Measurements from ENCODE around the gene TXN2. TPM values are rescaled to one million over a fixed set of nuclear protein-coding genes. Genes with fewer than 3 reads are reported as not detected.
A peak's percentile ranks its signal among the peaks of the same experiment; 100 is the strongest.

TXN2 gene
- total and polyA plus RNA-seq, 3 experiments from 2014 or later, result 122 to 127 (median 126) TPM

DNA sequence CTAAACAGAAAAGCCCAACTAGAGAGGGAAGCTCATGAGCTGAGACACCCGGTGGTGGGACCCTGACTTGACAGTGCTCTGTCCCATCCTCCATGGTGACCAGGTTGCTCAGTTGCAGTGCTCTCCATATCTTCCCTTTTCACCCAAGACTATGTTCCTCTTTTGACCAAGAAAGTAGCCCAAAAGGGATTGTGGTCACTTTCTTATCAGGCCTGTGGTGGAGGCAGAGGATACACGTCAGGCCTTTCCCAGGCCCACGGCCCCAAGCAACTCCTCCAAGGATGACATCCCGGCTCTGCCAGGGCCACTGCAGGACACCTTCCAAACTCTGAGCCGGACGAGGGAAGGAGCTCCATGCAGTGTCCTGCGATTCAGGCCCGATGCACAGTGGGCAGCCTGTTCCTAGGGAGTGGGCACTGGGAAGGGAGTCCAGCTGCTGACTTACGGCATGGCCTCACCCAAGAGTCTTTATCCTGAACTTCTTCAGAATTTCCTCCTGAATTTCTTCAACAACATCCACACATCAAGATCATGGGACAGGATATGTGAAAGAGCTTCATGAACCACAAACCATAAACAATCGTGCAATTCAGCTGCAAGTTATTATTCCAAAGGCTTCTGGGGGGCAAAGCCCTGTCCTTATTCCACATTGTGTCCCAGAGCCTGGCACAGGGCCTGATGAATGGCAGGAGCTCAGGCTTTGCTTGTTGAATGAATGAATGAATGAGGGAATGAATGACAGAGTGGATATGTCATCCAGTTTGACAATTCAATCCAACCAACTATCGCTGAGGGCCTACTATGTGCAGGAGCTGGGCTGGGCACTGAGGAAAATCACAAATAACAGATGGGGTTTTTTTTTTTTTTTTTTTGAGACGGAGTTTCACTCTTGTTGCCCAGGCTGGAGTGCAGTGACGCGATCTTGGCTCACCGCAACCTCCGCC, 57.7 kb downstream of the TXN2 start:
- no peaks in the 10 kb centered on the region for H3K27me3 ChIP-seq (ENCODE audit: insufficient read depth, low read length, poor library complexity, severe bottlenecking)
- Mint-ChIP-seq H3K4me1 (peaks cover 19 to 41% (median 22%) of the 10 kb centered on the region in 3 donors), H3K4me3 (peak overlapping the region in 1 of 7 donors; percentile 26), H3K9me3 (no peaks in the 10 kb centered on the region), H3K27ac (peak overlapping the region in 1 of 8 donors; percentile 86), H3K36me3 (no peaks in the 10 kb centered on the region), H3K27me3 (peaks cover 0 to 2% of the 10 kb centered on the region in 2 donors)
- H3K9me3 ChIP-seq (ENCODE audit: low read length), result no peaks in the 10 kb centered on the region
- POLR2A ChIA-PET, result interaction anchor here (0.5 to 1.3 kb wide), 2 partner anchors 14 to 30 kb away, joined by 3 to 6 read pairs; no protein-coding TSS in a partner anchor
- DNase-seq, result no peak
- H3K4me1 ChIP-seq (ENCODE audit: insufficient read depth, low read length), result peaks cover 21% of the 10 kb centered on the region
- H3K36me3 ChIP-seq (ENCODE audit: insufficient read depth, low read length), result no peaks in the 10 kb centered on the region
- H3K4me3 ChIP-seq (ENCODE audit: low read length), result no peak overlapping the region
- CTCF ChIA-PET, result interaction anchor here (1.0 to 1.1 kb wide), 2 partner anchors 47 to 122 kb away, joined by 3 read pairs; no protein-coding TSS in a partner anchor
- H3K27ac ChIP-seq (ENCODE audit: low read depth, low read length), result no peak overlapping the region

DNA sequence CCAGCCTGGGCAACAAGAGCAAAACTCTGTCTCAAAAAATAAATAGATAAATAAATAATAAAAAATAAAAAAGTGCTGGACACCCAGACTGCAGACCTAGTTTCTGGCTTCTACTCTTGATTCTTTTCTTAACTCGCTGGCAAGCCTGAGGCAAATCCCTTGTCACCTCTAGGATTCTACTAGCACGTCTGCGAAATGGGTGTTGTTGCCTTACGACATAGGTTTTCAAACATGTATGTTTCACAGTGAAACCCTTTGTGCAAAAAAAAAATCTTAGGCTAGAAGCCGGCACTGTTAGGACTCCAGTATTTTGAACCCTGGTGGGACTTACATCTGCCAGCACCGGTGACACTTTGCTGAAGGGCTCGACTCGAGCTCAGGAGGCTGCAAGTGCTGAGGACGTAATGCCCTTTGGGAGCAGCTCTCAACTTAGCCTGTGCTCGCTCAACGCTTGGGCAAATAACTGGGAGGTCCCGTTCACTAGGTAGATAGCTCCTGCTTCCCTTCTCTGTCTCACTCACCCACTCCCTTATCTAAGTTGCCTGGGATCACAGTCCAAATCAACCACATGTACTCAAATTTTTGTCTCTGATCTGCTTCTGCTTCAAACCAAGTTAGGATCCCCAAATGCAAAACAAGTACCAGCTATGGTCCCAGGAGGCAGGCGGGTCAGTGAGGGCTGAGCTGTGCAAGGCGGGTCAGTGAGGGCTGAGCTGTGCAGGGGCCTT, 59.0 kb downstream of the TXN2 start:
- no peak overlapping the region for H3K4me3 Mint-ChIP-seq
- H3K27me3 ChIP-seq (ENCODE audit: insufficient read depth, low read length, poor library complexity, severe bottlenecking), result no peaks in the 10 kb centered on the region
- no peaks in the 10 kb centered on the region for H3K9me3 ChIP-seq (ENCODE audit: low read length)
- no peaks in the 10 kb centered on the region for H3K36me3 ChIP-seq (ENCODE audit: insufficient read depth, low read length)
- no peak overlapping the region for H3K27ac ChIP-seq (ENCODE audit: low read depth, low read length)
- peaks cover 19 to 43% (median 22%) of the 10 kb centered on the region in 3 donors for H3K4me1 Mint-ChIP-seq
- H3K27ac Mint-ChIP-seq, result no peak overlapping the region
- H3K4me3 ChIP-seq (ENCODE audit: low read length), result no peak overlapping the region
- no peaks in the 10 kb centered on the region for H3K9me3 Mint-ChIP-seq
- POLR2A ChIA-PET, result interaction anchor here (1.3 kb wide), 1 partner anchor 13 kb away, joined by 3 read pairs; no protein-coding TSS in a partner anchor
- H3K27me3 Mint-ChIP-seq, result peaks cover 0 to 2% of the 10 kb centered on the region in 2 donors
- no peaks in the 10 kb centered on the region for H3K36me3 Mint-ChIP-seq
- H3K4me1 ChIP-seq (ENCODE audit: insufficient read depth, low read length), result peaks cover 21% of the 10 kb centered on the region
- DNase-seq, result no peak
- CTCF ChIA-PET, result no interaction called here

DNA sequence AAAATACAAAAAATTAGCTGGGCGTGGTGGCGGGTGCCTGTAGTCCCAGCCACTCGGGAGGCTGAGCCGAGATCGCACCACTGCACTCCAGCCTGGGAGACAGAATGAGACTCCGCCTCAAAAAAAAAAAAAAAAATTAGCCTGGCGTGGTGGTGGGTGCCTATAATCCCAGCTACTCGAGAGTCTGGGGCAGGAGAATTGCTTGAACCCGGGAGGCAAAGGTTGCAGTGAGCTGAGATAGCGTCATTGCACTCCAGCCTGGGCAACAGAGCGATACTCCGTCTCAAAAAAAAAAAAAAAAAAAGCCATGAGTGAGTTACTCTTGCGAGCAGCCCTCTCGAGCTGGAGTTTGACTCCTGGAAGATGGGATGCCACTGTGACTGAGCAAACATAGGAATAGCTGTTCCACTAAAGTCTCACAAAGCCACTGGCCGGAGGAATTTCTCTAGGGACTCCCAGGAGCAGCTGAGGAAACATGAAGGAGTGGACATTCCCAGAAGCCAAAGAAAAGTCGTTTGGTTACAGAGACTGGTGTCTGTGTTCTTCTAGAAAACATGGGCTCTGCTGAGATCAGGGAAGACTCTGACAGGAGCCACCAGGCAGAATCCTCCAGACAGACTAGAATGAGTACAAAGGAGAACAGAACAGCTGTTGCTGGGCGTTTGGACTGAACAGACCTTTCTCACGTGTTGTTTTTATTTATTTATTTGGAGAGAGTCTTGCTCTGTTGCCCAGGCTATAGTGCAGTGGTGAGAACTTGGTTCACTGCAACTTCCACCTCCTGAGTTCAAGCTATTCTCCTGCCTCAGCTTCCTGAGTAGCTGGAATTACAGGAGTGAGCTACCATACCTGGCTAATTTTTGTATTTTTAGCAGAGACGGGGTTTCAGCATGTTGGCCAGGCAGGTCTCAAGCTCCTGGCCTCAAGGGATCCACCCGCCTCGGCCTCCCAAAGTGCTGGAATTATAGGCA, 61.2 kb downstream of the TXN2 start:
- peak overlapping the region in 3 of 8 donors; percentile 71 to 92 (median 83) for H3K27ac Mint-ChIP-seq
- no peaks in the 10 kb centered on the region for H3K9me3 Mint-ChIP-seq
- Histone ChIP-seq H3K27ac (ENCODE audit: low read depth, low read length) (no peak overlapping the region), H3K4me1 (ENCODE audit: insufficient read depth, low read length) (peaks cover 15% of the 10 kb centered on the region), H3K9me3 (ENCODE audit: low read length) (no peaks in the 10 kb centered on the region), H3K4me3 (ENCODE audit: low read length) (no peak overlapping the region), H3K27me3 (ENCODE audit: insufficient read depth, low read length, poor library complexity, severe bottlenecking) (no peaks in the 10 kb centered on the region), H3K36me3 (ENCODE audit: insufficient read depth, low read length) (no peaks in the 10 kb centered on the region)
- peaks cover 0 to 2% of the 10 kb centered on the region in 2 donors for H3K27me3 Mint-ChIP-seq
- DNase-seq, result no peak
- ChIA-PET POLR2A (interaction anchor here (0.6 kb wide), 3 partner anchors 16 to 130 kb away, joined by 3 to 4 read pairs (median 4); no protein-coding TSS in a partner anchor), CTCF (interaction anchor here (0.6 to 2.6 kb wide), 3 partner anchors 9 to 18 kb away, joined by 3 to 8 read pairs (median 3); no protein-coding TSS in a partner anchor)
- H3K4me3 Mint-ChIP-seq, result peak overlapping the region in 4 of 7 donors; percentile 72 to 87 (median 76)
- no peaks in the 10 kb centered on the region for H3K36me3 Mint-ChIP-seq
- peaks cover 15 to 50% (median 18%) of the 10 kb centered on the region in 3 donors for H3K4me1 Mint-ChIP-seq

DNA sequence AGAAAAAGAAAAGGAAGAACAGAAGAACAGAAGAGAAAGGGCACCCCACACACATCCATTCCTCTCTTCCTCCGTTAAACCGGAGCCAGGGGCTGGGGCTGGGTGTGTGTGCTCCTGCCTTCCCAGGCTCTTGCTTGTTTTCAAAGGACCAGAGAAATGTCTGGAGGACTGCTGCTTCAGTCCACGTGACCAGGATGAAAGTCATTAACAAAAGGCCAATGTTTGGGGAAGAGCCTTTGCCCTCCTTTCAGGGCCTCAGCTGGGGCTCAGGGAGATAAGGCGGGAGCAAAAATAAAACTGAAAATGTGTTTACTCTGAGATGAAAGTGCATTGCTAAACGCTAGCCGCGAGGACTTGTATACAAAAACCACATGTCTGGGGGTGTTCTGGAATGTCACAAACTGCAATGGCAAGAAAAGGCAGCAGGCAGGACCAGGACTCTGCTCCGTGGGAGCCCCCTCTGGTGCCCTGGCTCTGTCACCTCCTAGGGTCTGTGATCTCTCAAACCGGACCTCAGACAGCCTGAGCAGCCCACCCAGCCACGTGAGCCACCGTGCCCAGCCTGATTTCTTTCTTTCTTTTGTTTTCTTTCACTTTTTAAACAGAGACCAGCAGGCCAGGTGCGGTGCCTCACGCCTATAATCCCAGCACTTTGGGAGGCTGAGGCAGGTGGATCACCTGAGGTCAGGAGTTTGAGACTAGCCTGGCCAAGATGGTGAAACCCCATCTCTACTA, 62.1 kb downstream of the TXN2 start:
- CTCF ChIA-PET, result interaction anchor here (0.6 to 2.6 kb wide), 2 partner anchors 9 to 16 kb away, joined by 3 to 8 read pairs; no protein-coding TSS in a partner anchor
- Mint-ChIP-seq H3K4me3 (peak overlapping the region; percentile 46 to 89 (median 75)), H3K27me3 (no peaks in the 10 kb centered on the region), H3K9me3 (no peaks in the 10 kb centered on the region), H3K27ac (peak overlapping the region in 7 of 8 donors; percentile 63 to 92 (median 77)), H3K36me3 (no peaks in the 10 kb centered on the region), H3K4me1 (peaks cover 7 to 42% (median 15%) of the 10 kb centered on the region in 3 donors)
- no peak overlapping the region for H3K4me3 ChIP-seq (ENCODE audit: low read length)
- DNase-seq, result no peak
- POLR2A ChIA-PET, result interaction anchor here (0.6 kb wide), 1 partner anchor 15 kb away, joined by 4 read pairs; no protein-coding TSS in a partner anchor
- no peak overlapping the region for H3K27ac ChIP-seq (ENCODE audit: low read depth, low read length)
- no peaks in the 10 kb centered on the region for H3K27me3 ChIP-seq (ENCODE audit: insufficient read depth, low read length, poor library complexity, severe bottlenecking)
- H3K9me3 ChIP-seq (ENCODE audit: low read length), result no peaks in the 10 kb centered on the region
- peaks cover 8% of the 10 kb centered on the region for H3K4me1 ChIP-seq (ENCODE audit: insufficient read depth, low read length)
- no peaks in the 10 kb centered on the region for H3K36me3 ChIP-seq (ENCODE audit: insufficient read depth, low read length)

DNA sequence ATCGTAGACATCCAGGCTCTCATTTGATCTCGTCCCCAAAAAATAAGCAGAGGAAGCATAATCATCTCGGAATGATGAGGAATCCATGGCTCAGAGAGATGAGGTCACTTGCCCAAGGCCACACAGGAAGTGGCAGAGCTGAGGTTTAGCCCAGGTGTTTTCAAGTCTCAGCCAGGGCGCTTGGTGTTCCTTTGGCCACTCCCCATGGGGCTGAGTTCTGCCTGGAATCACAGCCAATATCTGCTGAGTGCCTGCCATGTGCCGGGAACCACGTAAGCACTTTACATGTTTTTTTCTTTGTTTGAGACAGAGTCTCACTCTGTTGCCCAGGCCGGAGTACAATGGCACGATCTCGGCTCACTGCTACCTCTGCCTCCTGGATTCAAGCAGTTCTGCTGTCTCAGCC, 64.2 kb downstream of the TXN2 start:
- no peak for DNase-seq
- peaks cover 12 to 38% (median 14%) of the 10 kb centered on the region in 3 donors for H3K4me1 Mint-ChIP-seq
- Histone ChIP-seq H3K27ac (ENCODE audit: low read depth, low read length) (no peak overlapping the region), H3K4me3 (ENCODE audit: low read length) (no peak overlapping the region), H3K4me1 (ENCODE audit: insufficient read depth, low read length) (peaks cover 8% of the 10 kb centered on the region), H3K36me3 (ENCODE audit: insufficient read depth, low read length) (no peaks in the 10 kb centered on the region), H3K9me3 (ENCODE audit: low read length) (no peaks in the 10 kb centered on the region), H3K27me3 (ENCODE audit: insufficient read depth, low read length, poor library complexity, severe bottlenecking) (no peaks in the 10 kb centered on the region)
- no peaks in the 10 kb centered on the region for H3K27me3 Mint-ChIP-seq
- no peaks in the 10 kb centered on the region for H3K36me3 Mint-ChIP-seq
- H3K4me3 Mint-ChIP-seq, result peak overlapping the region in 1 of 7 donors; percentile 36
- H3K27ac Mint-ChIP-seq, result no peak overlapping the region
- ChIA-PET CTCF (no interaction called here), POLR2A (no interaction called here)
- no peaks in the 10 kb centered on the region for H3K9me3 Mint-ChIP-seq
